Endothelial cell of umbilical vein (primary cell): ENCODE results near the gene GNB1L. TPM values are rescaled to one million over a fixed set of nuclear protein-coding genes. Genes with fewer than 3 reads are reported as not detected.

Experiments used
- BruUV-seq: library from RNA; stranded (reverse); fragments of 400-500 nt; replicated peaks from 2 replicates; lab custom pipeline; 2021; lab: Mats Ljungman, UMichigan
- CTCF ChIA-PET: fragments of 300-600, 350-600 bp; sonication (Branson Sonifier 250); formaldehyde crosslinking; loops from one replicate; lab custom pipeline; 2021; ENCODE audit warnings: antibody characterized with exemption, inconsistent platforms; lab: Charles Lee
- POLR2A ChIA-PET: fragments of 300-600, 350-600 bp; sonication (Branson Sonifier 250); formaldehyde crosslinking; loops from one replicate; lab custom pipeline; 2021; ENCODE audit warnings: antibody characterized with exemption, inconsistent platforms; lab: Charles Lee
- DNase-seq: peaks from one replicate; pipeline ENCODE4 v3.0.0-alpha.2; 2011; ENCODE audit warnings: low read depth, low spot score
- FAIRE-seq: peaks from 2 replicates; lab custom pipeline; 2011; peaks lifted over from hg19 to GRCh38; lab: Jason Lieb, UNC
- H2AFZ ChIP-seq: 2 replicates; pipeline ENCODE4 v1.6.0; 2012; ENCODE audit warnings: low read depth, low read length, control low read depth, inconsistent platforms
- H3K27ac ChIP-seq: 2 replicates; pipeline ENCODE4 v1.5.1; 2011; ENCODE audit warnings: low read depth, mild to moderate bottlenecking, control low read depth, low read length, moderate library complexity; ENCODE audit not compliant: insufficient read depth
- H3K27me3 ChIP-seq, 2 experiments: 2 replicates each; pipeline versions ENCODE4 v1.6.0 to v1.6.1; 2011; ENCODE audit warnings: low read length in 2 of 2, mixed read lengths in 1 of 2; ENCODE audit not compliant: control insufficient read depth in 2 of 2, insufficient read depth in 2 of 2
- H3K36me3 ChIP-seq, 2 experiments: 2 replicates in 1 of 2; 3 replicates in 1 of 2; pipeline ENCODE4 v1.5.1; 2011; ENCODE audit warnings: low read length in 2 of 2, mild to moderate bottlenecking in 1 of 2, moderate library complexity in 1 of 2; ENCODE audit not compliant: control insufficient read depth in 2 of 2, insufficient read depth in 2 of 2; ENCODE audit errors: extremely low read depth in 1 of 2
- H3K4me1 ChIP-seq: 3 replicates; pipeline ENCODE4 v1.5.1; 2011; ENCODE audit warnings: mild to moderate bottlenecking, low read length; ENCODE audit not compliant: control insufficient read depth, insufficient read depth; ENCODE audit errors: extremely low read depth
- H3K4me2 ChIP-seq: 2 replicates; pipeline ENCODE4 v1.6.1; 2011; ENCODE audit warnings: low read length, control low read depth, mixed read lengths; ENCODE audit not compliant: insufficient read depth
- H3K4me3 ChIP-seq, 3 experiments: fragments of 200-600 bp in 1 of 3; sonication (generic), shearing (Covaris generic) in 1 of 3; replicated peaks in 1 of 3; 2 replicates each; pipeline ENCODE4 v1.5.1; 2011 to 2016; ENCODE audit warnings: control low read depth in 3 of 3, low read length in 3 of 3, mild to moderate bottlenecking in 2 of 3, inconsistent platforms in 1 of 3, low read depth in 1 of 3, moderate library complexity in 1 of 3; ENCODE audit not compliant: insufficient read depth in 1 of 3
- H3K79me2 ChIP-seq: 2 replicates; pipeline ENCODE4 v1.6.0; 2012; ENCODE audit warnings: low read length, inconsistent platforms; ENCODE audit not compliant: control insufficient read depth, insufficient read depth
- H3K9ac ChIP-seq: replicated peaks from 2 replicates; pipeline ENCODE3; 2011; ENCODE audit warnings: low read length, control low read depth; ENCODE audit not compliant: insufficient read depth; ENCODE audit errors: extremely low read depth
- H3K9me1 ChIP-seq: replicated peaks from 3 replicates; pipeline ENCODE4 v1.6.0; 2011; ENCODE audit warnings: mild to moderate bottlenecking, low read length; ENCODE audit not compliant: control insufficient read depth, insufficient read depth; ENCODE audit errors: extremely low read depth
- H3K9me3 ChIP-seq: replicated peaks from 2 replicates; pipeline ENCODE4 v1.5.1; 2012; ENCODE audit warnings: low read length, inconsistent platforms; ENCODE audit not compliant: control insufficient read depth, insufficient read depth
- H4K20me1 ChIP-seq: replicated peaks from 2 replicates; pipeline ENCODE3; 2011; ENCODE audit warnings: mild to moderate bottlenecking, low read length; ENCODE audit not compliant: control insufficient read depth, insufficient read depth; ENCODE audit errors: extremely low read depth
- EZH2 ChIP-seq: IDR thresholded peaks from 2 replicates; pipeline ENCODE4 v1.6.1; 2012; ENCODE audit warnings: borderline replicate concordance, low read depth, mild to moderate bottlenecking, moderate library complexity, low read length, inconsistent platforms; ENCODE audit not compliant: severe bottlenecking
- FOS ChIP-seq: IDR thresholded peaks from 2 replicates; pipeline ENCODE4 v1.6.1; 2011; ENCODE audit warnings: mild to moderate bottlenecking, low read length, moderate library complexity, borderline replicate concordance; ENCODE audit not compliant: insufficient read depth
- GATA2 ChIP-seq: IDR thresholded peaks from 2 replicates; pipeline ENCODE4 v1.7.0; 2011; ENCODE audit warnings: low read depth, mild to moderate bottlenecking, moderate library complexity, mixed read lengths, low read length; ENCODE audit not compliant: insufficient read length, insufficient read depth
- JUN ChIP-seq: IDR thresholded peaks from 2 replicates; pipeline ENCODE4 v1.6.1; 2011; ENCODE audit warnings: borderline replicate concordance, low read depth; ENCODE audit not compliant: insufficient read length, insufficient read depth
- MYC ChIP-seq: IDR thresholded peaks from one replicate; pipeline ENCODE4 v1.6.1; 2011; ENCODE audit warnings: mild to moderate bottlenecking, low read depth, low read length
- POLR2A ChIP-seq: IDR thresholded peaks from 2 replicates; pipeline ENCODE4 v1.6.1; 2012; ENCODE audit warnings: low read depth, mild to moderate bottlenecking, control low read depth, low read length
- POLR2AphosphoS5 ChIP-seq: IDR thresholded peaks from 2 replicates; pipeline ENCODE4 v1.6.1; 2012; ENCODE audit warnings: low read depth, mild to moderate bottlenecking, control low read depth, low read length, moderate library complexity; ENCODE audit not compliant: insufficient read depth
- dilution Hi-C: fragments of 300-500 bp; cut with MboI; formaldehyde crosslinking; loops from one replicate; pipeline ENCODE4 v1.15.0; 2019; ENCODE audit warnings: low sequenced_read_pairs; ENCODE audit not compliant: extremely low pct_ligation_motif_present
- intact Hi-C: fragments of 100-400 bp; cut with micrococcal nuclease; formaldehyde crosslinking; loops from one replicate; pipeline ENCODE4 v1.10.0; 2022
- polyA plus RNA-seq, 4 experiments: library from polyadenylated mRNA; depleted of rRNA in 3 of 4; stranded (reverse) in 3 of 4; unstranded in 1 of 4; fragments of >200 nt; gene quantifications; 2 replicates each; pipeline versions ENCODE4 v1.2.1 to v1.2.3, GENCODE V29; 2011 to 2012; ENCODE audit warnings: missing spikeins in 1 of 4
- total RNA-seq: library from RNA; stranded (reverse); gene quantifications from 2 replicates; pipeline ENCODE4 v1.2.3, GENCODE V29; 2021
- TF ChIP-seq, protein P1 (sequence below): IDR thresholded peaks from 2 replicates; pipeline ENCODE4 v1.6.1; 2011; ENCODE audit not compliant: insufficient read depth, insufficient read length
- TF ChIP-seq, protein P2 (sequence below), 2 donors: IDR thresholded peaks; 1 replicate in 1 of 2; 2 replicates in 1 of 2; pipeline ENCODE4 v1.5.1; 2011; ENCODE audit warnings: low read length in 2 of 2, mild to moderate bottlenecking in 2 of 2, moderate library complexity in 2 of 2, control low read depth in 1 of 2, inconsistent platforms in 1 of 2, low read depth in 1 of 2; ENCODE audit not compliant: insufficient read depth in 1 of 2; ENCODE audit errors: extremely low read depth in 1 of 2

The GNB1L gene
- total and polyA plus RNA-seq, 2 donors (not counting 3 experiments of a cell fraction or from before 2014, with no cell fraction given): 5.4 to 5.9 TPM

DNA sequence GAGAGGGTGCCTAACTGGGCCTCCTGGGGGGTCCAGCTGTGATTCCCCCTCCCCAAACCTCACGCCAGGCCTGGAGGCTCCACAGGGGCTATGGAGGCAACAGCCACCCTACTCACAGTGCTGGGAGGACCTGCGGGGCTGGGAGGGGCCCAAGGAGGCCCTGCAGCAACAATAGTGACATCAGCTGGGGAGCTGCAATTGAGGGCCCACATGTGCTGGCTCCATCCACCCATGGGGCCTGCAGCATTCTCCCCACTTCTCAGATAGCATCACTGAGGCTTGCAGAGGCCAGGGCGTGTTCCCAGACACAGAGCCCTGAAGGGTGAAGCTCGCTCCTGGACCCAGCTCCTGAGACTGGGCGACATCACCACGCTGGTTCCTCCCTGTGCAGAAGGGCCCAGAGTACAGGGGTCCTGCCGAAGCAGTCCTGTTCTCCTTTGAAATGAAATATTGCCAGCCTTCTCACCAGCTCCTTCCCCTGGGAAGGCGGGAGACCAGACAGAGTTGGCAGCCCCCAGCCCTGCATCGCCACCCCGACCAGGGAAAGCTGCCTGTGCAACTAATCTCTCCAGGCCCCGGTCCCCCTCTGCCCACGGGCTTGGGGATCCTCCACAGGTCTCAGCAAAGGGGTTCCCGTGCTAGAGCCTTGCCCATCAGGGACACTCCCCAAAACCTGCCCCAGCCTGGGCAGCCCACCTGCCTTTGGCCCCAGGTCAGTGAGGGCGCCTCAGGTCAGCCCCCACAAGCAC lies 103.0 kb downstream of the GNB1L start:
- H3K4me3 ChIP-seq: no peak overlapping the region
- no peaks in the 10 kb centered on the region for H3K9me3 ChIP-seq
- dilution Hi-C loops: no loop called here
- H3K4me1 ChIP-seq: no peaks in the 10 kb centered on the region
- FAIRE-seq: no peak
- no peak overlapping the region for H3K27ac ChIP-seq
- no peaks in the 10 kb centered on the region for H3K79me2 ChIP-seq
- intact Hi-C loops: no loop called here
- no peak overlapping the region for H3K9ac ChIP-seq
- POLR2A ChIA-PET: no interaction called here
- H3K4me2 ChIP-seq: no peak overlapping the region
- H4K20me1 ChIP-seq: no peaks in the 10 kb centered on the region
- no peak for TF ChIP-seq MYC
- TF ChIP-seq GATA2: no peak
- TF ChIP-seq POLR2AphosphoS5: no peak
- TF ChIP-seq, protein P1, sequence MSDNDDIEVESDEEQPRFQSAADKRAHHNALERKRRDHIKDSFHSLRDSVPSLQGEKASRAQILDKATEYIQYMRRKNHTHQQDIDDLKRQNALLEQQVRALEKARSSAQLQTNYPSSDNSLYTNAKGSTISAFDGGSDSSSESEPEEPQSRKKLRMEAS: no peak
- TF ChIP-seq, protein P2, sequence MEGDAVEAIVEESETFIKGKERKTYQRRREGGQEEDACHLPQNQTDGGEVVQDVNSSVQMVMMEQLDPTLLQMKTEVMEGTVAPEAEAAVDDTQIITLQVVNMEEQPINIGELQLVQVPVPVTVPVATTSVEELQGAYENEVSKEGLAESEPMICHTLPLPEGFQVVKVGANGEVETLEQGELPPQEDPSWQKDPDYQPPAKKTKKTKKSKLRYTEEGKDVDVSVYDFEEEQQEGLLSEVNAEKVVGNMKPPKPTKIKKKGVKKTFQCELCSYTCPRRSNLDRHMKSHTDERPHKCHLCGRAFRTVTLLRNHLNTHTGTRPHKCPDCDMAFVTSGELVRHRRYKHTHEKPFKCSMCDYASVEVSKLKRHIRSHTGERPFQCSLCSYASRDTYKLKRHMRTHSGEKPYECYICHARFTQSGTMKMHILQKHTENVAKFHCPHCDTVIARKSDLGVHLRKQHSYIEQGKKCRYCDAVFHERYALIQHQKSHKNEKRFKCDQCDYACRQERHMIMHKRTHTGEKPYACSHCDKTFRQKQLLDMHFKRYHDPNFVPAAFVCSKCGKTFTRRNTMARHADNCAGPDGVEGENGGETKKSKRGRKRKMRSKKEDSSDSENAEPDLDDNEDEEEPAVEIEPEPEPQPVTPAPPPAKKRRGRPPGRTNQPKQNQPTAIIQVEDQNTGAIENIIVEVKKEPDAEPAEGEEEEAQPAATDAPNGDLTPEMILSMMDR (IDR thresholded peaks at IDR 0.05; ENCODE audit: extremely low read depth in 1 of 2, insufficient read depth in 1 of 2, low read depth in 1 of 2, low read length in 2 of 2): no peak
- no peak for TF ChIP-seq EZH2
- no peak for TF ChIP-seq FOS
- no peak for TF ChIP-seq POLR2A
- no peak for TF ChIP-seq JUN
- no peak overlapping the region for H2AFZ ChIP-seq
- peaks cover 21 to 30% of the 10 kb centered on the region in 2 experiments for H3K27me3 ChIP-seq
- BruUV-seq: no TSS peak
- DNase-seq: no peak
- no peaks in the 10 kb centered on the region for H3K36me3 ChIP-seq
- CTCF ChIA-PET: interaction anchor here (0.8 to 3.5 kb wide), 3 partner anchors 19 to 158 kb away, joined by 3 to 20 read pairs (median 3); no protein-coding TSS in a partner anchor
- no peaks in the 10 kb centered on the region for H3K9me1 ChIP-seq
